Ascending aorta (tissue), 2 donors: Measurements from ENCODE around the gene ADGRV1. TPM values are rescaled to one million over a fixed set of nuclear protein-coding genes. Genes with fewer than 3 reads are reported as not detected.

Experiments
- DNase-seq, 2 donors: peaks; one replicate each; pipeline ENCODE4 v3.0.0-alpha.2; 2019; ENCODE audit warnings: low spot score in 2 of 2
- H3K27ac ChIP-seq, 2 donors: fragments of 200-600 bp; sonication (generic); one replicate each; pipeline ENCODE4 v1.5.1; 2016 to 2017; ENCODE audit warnings: mild to moderate bottlenecking in 1 of 2
- H3K27me3 ChIP-seq: fragments of 200-600 bp; sonication (generic); one replicate; pipeline ENCODE4 v1.5.1; 2017
- H3K36me3 ChIP-seq, 2 donors: fragments of 200-600 bp; sonication (generic); one replicate each; pipeline ENCODE4 v1.5.1; 2016
- H3K4me1 ChIP-seq, 2 donors: fragments of 200-600 bp; sonication (generic); one replicate each; pipeline ENCODE4 v1.5.1; 2016 to 2017; ENCODE audit warnings: mild to moderate bottlenecking in 1 of 2
- H3K4me3 ChIP-seq, 2 donors: fragments of 200-600 bp; sonication (generic); one replicate each; pipeline ENCODE4 v1.5.1; 2016 to 2017; ENCODE audit warnings: mild to moderate bottlenecking in 1 of 2
- H3K9me3 ChIP-seq, 2 donors: fragments of 200-600 bp; sonication (generic); one replicate each; pipeline ENCODE4 v1.5.1; 2016
- intact Hi-C: fragments of 100-400 bp; cut with DNase I; formaldehyde crosslinking; loops from one replicate; pipeline ENCODE4 v1.15.1; 2023
- total RNA-seq: library from RNA; depleted of rRNA; stranded (reverse); fragments of >200 nt; gene quantifications from one replicate; pipeline ENCODE4 v1.1.0, GENCODE V29; 2016
- TF ChIP-seq, protein P1 (sequence below), 3 experiments: fragments of 200-600 bp in 2 of 3; fragments of 450-650 bp in 1 of 3; sonication (generic) in 2 of 3; IDR thresholded peaks; one replicate each; pipeline ENCODE4 v1.5.1; 2016 to 2019; ENCODE audit warnings: antibody characterized with exemption in 3 of 3, mild to moderate bottlenecking in 1 of 3, moderate library complexity in 1 of 3

The ADGRV1 gene
- total RNA-seq, 1 donor from 2014 or later = 6.9 TPM

DNA sequence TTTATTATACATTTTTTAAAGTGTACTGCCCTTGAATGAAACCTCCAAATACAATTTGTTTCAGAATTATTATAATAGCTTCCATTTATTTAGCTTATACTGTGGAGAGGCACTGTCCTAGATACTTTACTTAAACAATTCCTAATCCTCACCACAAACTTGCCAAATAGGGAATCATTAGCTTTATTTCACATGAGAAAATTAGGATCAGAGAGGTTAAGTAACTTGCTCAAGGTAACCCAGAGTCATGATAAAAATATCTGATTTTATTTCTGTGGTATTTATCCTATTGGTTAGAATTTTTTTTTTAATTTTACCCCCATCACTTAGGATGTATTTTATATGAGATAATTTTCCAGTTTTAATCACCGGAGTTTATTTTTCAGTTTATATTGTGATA is 78.4 kb downstream of the ADGRV1 start:
- intact Hi-C loops = no loop called here
- TF ChIP-seq, protein P1, sequence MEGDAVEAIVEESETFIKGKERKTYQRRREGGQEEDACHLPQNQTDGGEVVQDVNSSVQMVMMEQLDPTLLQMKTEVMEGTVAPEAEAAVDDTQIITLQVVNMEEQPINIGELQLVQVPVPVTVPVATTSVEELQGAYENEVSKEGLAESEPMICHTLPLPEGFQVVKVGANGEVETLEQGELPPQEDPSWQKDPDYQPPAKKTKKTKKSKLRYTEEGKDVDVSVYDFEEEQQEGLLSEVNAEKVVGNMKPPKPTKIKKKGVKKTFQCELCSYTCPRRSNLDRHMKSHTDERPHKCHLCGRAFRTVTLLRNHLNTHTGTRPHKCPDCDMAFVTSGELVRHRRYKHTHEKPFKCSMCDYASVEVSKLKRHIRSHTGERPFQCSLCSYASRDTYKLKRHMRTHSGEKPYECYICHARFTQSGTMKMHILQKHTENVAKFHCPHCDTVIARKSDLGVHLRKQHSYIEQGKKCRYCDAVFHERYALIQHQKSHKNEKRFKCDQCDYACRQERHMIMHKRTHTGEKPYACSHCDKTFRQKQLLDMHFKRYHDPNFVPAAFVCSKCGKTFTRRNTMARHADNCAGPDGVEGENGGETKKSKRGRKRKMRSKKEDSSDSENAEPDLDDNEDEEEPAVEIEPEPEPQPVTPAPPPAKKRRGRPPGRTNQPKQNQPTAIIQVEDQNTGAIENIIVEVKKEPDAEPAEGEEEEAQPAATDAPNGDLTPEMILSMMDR (IDR thresholded peaks at IDR 0.05) = no peak
- H3K4me3 ChIP-seq = no peak overlapping the region

DNA sequence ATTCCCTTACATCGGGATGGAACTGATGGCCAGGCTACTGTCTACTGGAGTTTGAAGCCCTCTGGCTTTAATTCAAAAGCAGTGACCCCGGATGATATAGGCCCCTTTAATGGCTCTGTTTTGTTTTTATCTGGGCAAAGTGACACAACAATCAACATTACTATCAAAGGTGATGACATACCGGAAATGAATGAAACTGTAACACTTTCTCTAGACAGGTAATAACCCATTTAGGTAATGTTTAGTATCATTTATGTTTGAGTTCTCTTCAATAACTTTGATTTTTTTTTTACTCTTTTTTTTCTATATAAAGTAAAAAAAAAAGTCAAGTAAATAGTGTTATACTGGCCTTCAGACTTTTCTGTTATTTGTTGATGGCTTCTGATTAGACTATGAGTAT is 79.1 kb downstream of the ADGRV1 start:
- Histone ChIP-seq H3K27ac (no peak overlapping the region), H3K36me3 (no peaks in the 10 kb centered on the region), H3K4me3 (no peak overlapping the region), H3K4me1 (no peaks in the 10 kb centered on the region), H3K27me3 (no peaks in the 10 kb centered on the region), H3K9me3 (no peaks in the 10 kb centered on the region)
- no peak for DNase-seq
- TF ChIP-seq, protein P1 (IDR thresholded peaks at IDR 0.05) = no peak
- intact Hi-C loops = no loop called here

More for the DNA sequence above, 78.4 kb downstream of the ADGRV1 start:
- Histone ChIP-seq H3K4me1 (no peaks in the 10 kb centered on the region), H3K36me3 (no peaks in the 10 kb centered on the region), H3K27me3 (no peaks in the 10 kb centered on the region), H3K27ac (no peak overlapping the region), H3K9me3 (no peaks in the 10 kb centered on the region)
- no peak for DNase-seq

DNA sequence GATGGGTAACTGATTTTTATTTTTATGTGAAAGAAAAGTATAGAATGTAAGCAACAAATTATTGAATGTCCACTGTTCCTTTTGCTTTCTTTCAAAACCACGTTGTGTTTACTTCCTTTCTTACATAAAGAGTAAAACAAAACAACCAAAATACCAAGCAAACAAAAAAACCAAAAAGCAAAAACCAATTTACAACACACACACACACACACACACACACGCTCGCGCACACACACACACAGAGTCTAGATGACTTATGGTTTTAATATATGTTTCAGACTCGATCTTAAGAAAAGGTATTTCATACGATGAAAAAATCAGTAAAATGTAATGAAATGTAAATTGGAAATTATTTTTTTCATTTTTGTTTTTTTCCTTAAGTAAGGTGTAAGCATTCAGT is 80.3 kb downstream of the ADGRV1 start:
- Histone ChIP-seq H3K36me3 (no peaks in the 10 kb centered on the region), H3K27me3 (no peaks in the 10 kb centered on the region), H3K4me1 (no peaks in the 10 kb centered on the region), H3K4me3 (no peak overlapping the region), H3K27ac (no peak overlapping the region), H3K9me3 (no peaks in the 10 kb centered on the region)
- no peak for DNase-seq
- intact Hi-C loops = no loop called here
- TF ChIP-seq, protein P1 (IDR thresholded peaks at IDR 0.05) = no peak

DNA sequence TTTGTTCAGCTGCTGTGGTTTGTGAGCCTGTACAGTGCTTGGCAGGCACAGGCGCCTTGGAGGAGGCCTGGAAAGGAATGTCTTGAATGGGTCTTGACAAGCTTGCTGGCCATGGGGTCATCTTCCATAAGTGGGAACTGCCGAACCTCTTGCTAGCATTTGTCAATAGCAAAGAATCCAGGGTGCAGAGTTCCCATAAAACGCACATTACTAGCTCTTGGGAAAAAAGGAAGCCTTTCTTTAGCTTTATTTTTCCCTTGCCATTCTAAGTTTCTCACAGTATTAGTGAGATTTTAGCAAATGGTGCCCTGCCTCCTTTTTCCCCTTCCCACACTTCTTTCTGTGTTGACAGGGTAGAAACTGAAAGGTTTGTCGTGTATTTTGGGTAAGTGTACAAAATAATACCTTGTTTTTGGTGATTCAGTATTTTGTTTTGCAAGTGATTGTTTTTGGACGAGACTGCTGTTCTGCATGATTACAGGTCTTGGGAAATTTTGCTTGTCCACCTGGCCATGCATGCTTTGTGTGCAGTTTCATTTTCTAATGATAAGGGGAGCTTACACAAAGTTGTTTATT is 82.0 kb downstream of the ADGRV1 start:
- no peak overlapping the region for H3K4me3 ChIP-seq
- H3K9me3 ChIP-seq = no peaks in the 10 kb centered on the region
- intact Hi-C loops = no loop called here
- no peaks in the 10 kb centered on the region for H3K36me3 ChIP-seq
- DNase-seq = no peak
- no peak overlapping the region for H3K27ac ChIP-seq
- H3K27me3 ChIP-seq = no peaks in the 10 kb centered on the region
- H3K4me1 ChIP-seq = no peaks in the 10 kb centered on the region
- TF ChIP-seq, protein P1 (IDR thresholded peaks at IDR 0.05) = no peak

DNA sequence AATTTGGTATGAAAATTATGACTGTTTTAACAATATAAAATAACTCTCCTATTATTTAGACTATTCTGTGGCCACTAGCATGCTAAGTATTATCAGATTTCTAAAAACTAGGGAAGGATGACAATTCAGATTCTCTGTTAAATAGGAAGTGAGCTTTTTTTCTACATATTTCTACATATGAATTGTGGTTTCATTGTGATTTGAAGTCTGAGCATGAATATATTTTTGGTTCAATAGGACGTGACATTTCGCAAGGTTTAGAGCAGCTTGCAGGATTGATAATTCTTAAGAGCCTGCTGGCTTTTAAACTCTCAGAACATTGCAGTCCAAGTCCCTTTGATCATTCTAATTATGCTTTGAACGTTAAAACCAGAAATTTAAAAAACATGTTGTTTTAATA is 82.9 kb downstream of the ADGRV1 start:
- Histone ChIP-seq H3K27me3 (no peaks in the 10 kb centered on the region), H3K4me3 (no peak overlapping the region), H3K27ac (no peak overlapping the region), H3K4me1 (no peaks in the 10 kb centered on the region), H3K36me3 (no peaks in the 10 kb centered on the region), H3K9me3 (no peaks in the 10 kb centered on the region)
- DNase-seq = no peak
- intact Hi-C loops = no loop called here
- TF ChIP-seq, protein P1 (IDR thresholded peaks at IDR 0.05) = no peak

DNA sequence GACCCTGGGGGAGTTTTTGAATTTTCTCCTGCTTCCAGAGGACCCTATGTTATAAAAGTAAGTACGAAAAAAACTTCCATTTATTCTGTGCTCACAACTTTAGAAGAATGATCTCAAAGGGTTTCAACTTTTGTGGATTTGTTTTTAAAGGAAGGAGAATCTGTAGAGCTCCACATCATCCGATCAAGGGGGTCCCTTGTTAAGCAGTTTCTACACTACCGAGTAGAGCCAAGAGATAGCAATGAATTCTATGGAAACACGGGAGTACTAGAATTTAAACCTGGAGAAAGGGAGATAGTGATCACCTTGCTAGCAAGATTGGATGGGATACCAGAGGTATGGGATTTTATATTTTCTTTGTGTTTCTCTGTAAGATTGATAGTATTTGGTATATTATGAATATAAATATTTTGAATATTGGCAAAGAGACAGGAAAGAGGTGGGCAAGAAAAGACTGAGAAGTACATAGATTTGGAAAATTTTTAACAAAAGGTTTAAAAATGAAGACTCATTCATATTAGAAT is 84.2 kb downstream of the ADGRV1 start:
- H3K27ac ChIP-seq = no peak overlapping the region

More for the DNA sequence above, 84.2 kb downstream of the ADGRV1 start:
- no peak for DNase-seq
- Histone ChIP-seq H3K27me3 (no peaks in the 10 kb centered on the region), H3K4me1 (no peaks in the 10 kb centered on the region), H3K9me3 (no peaks in the 10 kb centered on the region), H3K36me3 (no peaks in the 10 kb centered on the region), H3K4me3 (no peak overlapping the region)
- TF ChIP-seq, protein P1 (IDR thresholded peaks at IDR 0.05) = no peak
- intact Hi-C loops = no loop called here
